HepG2 (cell line): ENCODE results near the gene EEF1A2. TPM values are rescaled to one million over a fixed set of nuclear protein-coding genes. Genes with fewer than 3 reads are reported as not detected.

Experiments
- BRF2 ChIP-seq: sonication (generic); formaldehyde crosslinking; IDR thresholded peaks from 2 replicates; pipeline ENCODE4 v1.8.1; 2022; ENCODE audit warnings: mild to moderate bottlenecking, missing genetic modification reagents
- CEBPG ChIP-seq: IDR thresholded peaks from 2 replicates; pipeline ENCODE4 v1.6.1; 2016
- FOXC1 ChIP-seq: sonication (generic); formaldehyde crosslinking; IDR thresholded peaks from 2 replicates; pipeline ENCODE4 v1.8.0; 2022; ENCODE audit warnings: mild to moderate bottlenecking, missing genetic modification reagents, borderline replicate concordance
- HDAC1 ChIP-seq: sonication (generic); formaldehyde crosslinking; IDR thresholded peaks from 2 replicates; pipeline ENCODE4 v1.5.1; 2020; ENCODE audit warnings: mild to moderate bottlenecking, missing genetic modification reagents
- NFKB2 ChIP-seq: sonication (generic); formaldehyde crosslinking; IDR thresholded peaks from 2 replicates; pipeline ENCODE4 v1.4.0; 2020; ENCODE audit warnings: missing genetic modification reagents, borderline replicate concordance
- REXO4 ChIP-seq: sonication (generic); formaldehyde crosslinking; IDR thresholded peaks from 2 replicates; pipeline ENCODE4 v1.8.0; 2022; ENCODE audit warnings: missing genetic modification reagents, mild to moderate bottlenecking, borderline replicate concordance
- RNF2 ChIP-seq: fragments of 450-650 bp; conservative IDR thresholded peaks from 2 replicates; pipeline ENCODE4 v1.6.1; 2016; ENCODE audit warnings: low read depth
- ZFY ChIP-seq: sonication (generic); formaldehyde crosslinking; IDR thresholded peaks from 2 replicates; pipeline ENCODE4 v1.4.0; 2020; ENCODE audit warnings: missing genetic modification reagents
- ZNF225 ChIP-seq: sonication (generic); formaldehyde crosslinking; IDR thresholded peaks from 2 replicates; pipeline ENCODE4 v1.4.0; 2020; ENCODE audit warnings: mild to moderate bottlenecking, missing genetic modification reagents
- ZNF280D ChIP-seq: sonication (generic); formaldehyde crosslinking; IDR thresholded peaks from 2 replicates; pipeline ENCODE4 v1.5.1; 2020; ENCODE audit warnings: mild to moderate bottlenecking, missing genetic modification reagents
- ZNF501 ChIP-seq: sonication (generic); formaldehyde crosslinking; IDR thresholded peaks from 2 replicates; pipeline ENCODE4 v1.5.1; 2020; ENCODE audit warnings: mild to moderate bottlenecking, moderate library complexity, missing genetic modification reagents
- ZNF552 ChIP-seq: sonication (generic); formaldehyde crosslinking; IDR thresholded peaks from 2 replicates; pipeline ENCODE4 v1.9.0; 2022; ENCODE audit warnings: missing genetic modification reagents, mild to moderate bottlenecking, borderline replicate concordance
- ZNF710 ChIP-seq: sonication (generic); formaldehyde crosslinking; IDR thresholded peaks from 2 replicates; pipeline ENCODE4 v1.5.0; 2020; ENCODE audit warnings: mild to moderate bottlenecking, missing genetic modification reagents, borderline replicate concordance
- polyA plus RNA-seq, 8 experiments: library from polyadenylated mRNA; depleted of rRNA in 3 of 8; stranded (reverse) in 7 of 8; unstranded in 1 of 8; fragments of >200 nt; fragmentation: Illumina TruSeq in 4 of 8; extraction: Trizol in 4 of 8; gene quantifications; 2 replicates each; pipeline versions ENCODE4 v1.2.1 to v1.2.3, GENCODE V29; 2011 to 2016; ENCODE audit warnings: low read depth in 4 of 8, missing spikeins in 1 of 8, mixed read lengths in 1 of 8; ENCODE audit not compliant: insufficient read depth in 1 of 8
- total RNA-seq, 5 experiments: library from RNA; depleted of rRNA; stranded (reverse); fragments of >200 nt; fragmentation: Illumina TruSeq; extraction: Trizol; gene quantifications; 2 replicates each; pipeline ENCODE4 v1.2.3, GENCODE V29; 2016; ENCODE audit warnings: low read depth in 1 of 5
- TF ChIP-seq, protein P1 (sequence below): IDR thresholded peaks from 2 replicates; pipeline ENCODE4 v1.6.1; 2016; ENCODE audit warnings: mild to moderate bottlenecking
- TF ChIP-seq, protein P2 (sequence below): sonication (generic); formaldehyde crosslinking; IDR thresholded peaks from 2 replicates; pipeline ENCODE4 v1.4.0; 2020; ENCODE audit warnings: mild to moderate bottlenecking, missing genetic modification reagents
- TF ChIP-seq, protein P3 (sequence below): sonication (generic); formaldehyde crosslinking; IDR thresholded peaks from 2 replicates; pipeline ENCODE4 v1.5.1; 2020; ENCODE audit warnings: missing genetic modification reagents, mild to moderate bottlenecking, borderline replicate concordance

The EEF1A2 gene
- total and polyA plus RNA-seq, 2 of the 13 experiments (the other 11 are each of a cell fraction or from before 2014, with no cell fraction given), result 0.44 to 0.87 TPM

DNA sequence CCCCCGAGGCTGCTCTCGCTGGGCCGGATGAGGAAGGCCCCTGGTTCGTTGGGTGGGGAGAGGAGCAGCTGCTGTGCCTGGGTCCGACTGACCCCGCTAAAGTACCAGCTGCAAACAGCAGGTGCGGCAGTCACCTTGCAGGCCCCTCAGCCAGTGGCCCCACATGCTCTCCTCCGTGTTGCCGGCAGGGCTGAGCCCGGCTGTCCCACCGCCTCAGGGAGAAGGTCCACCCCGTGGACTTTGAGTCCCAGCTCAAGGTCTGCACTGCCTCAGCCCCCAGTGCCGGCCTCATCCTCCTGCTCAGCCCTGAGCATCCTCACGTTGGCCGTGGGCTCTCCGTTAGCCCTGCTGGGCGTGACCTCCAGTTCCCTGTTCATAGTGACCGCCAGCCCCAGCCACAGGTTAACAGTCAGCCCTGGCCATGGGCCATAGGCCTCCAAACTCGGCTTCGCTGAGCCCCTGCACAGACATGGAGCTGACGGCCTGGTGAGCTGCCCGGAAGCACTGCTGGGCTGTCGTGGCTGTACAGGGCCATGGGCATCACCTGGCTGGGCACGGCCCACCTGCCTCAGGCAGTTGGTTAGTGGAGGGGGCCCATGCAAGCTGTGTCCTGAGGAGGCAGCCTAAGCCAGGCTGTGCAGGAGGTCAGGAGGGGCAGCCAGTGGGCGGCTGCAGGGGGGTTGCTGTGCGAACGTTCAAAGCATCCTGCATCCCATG is 45.5 kb upstream of the EEF1A2 start (continued):
- TF ChIP-seq, protein P1, sequence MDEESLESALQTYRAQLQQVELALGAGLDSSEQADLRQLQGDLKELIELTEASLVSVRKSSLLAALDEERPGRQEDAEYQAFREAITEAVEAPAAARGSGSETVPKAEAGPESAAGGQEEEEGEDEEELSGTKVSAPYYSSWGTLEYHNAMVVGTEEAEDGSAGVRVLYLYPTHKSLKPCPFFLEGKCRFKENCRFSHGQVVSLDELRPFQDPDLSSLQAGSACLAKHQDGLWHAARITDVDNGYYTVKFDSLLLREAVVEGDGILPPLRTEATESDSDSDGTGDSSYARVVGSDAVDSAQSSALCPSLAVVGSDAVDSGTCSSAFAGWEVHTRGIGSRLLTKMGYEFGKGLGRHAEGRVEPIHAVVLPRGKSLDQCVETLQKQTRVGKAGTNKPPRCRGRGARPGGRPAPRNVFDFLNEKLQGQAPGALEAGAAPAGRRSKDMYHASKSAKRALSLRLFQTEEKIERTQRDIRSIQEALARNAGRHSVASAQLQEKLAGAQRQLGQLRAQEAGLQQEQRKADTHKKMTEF (CRISPR knock-in tag), result peak; percentile 42; the same call in 1 of the 2 replicates
- TF ChIP-seq HDAC1 (CRISPR knock-in tag), result peak; percentile 81
- TF ChIP-seq NFKB2 (CRISPR knock-in tag), result no peak; the same call in 1 of the 2 replicates
- TF ChIP-seq CEBPG, result no peak
- no peak for TF ChIP-seq ZNF710
- 0 out of 2 replicates have a peak, but pooled peaks have one; percentile 24 for TF ChIP-seq RNF2
- peak; percentile 47; the same call in 1 of the 2 replicates for TF ChIP-seq ZNF225 (CRISPR knock-in tag)
- TF ChIP-seq, protein P2, sequence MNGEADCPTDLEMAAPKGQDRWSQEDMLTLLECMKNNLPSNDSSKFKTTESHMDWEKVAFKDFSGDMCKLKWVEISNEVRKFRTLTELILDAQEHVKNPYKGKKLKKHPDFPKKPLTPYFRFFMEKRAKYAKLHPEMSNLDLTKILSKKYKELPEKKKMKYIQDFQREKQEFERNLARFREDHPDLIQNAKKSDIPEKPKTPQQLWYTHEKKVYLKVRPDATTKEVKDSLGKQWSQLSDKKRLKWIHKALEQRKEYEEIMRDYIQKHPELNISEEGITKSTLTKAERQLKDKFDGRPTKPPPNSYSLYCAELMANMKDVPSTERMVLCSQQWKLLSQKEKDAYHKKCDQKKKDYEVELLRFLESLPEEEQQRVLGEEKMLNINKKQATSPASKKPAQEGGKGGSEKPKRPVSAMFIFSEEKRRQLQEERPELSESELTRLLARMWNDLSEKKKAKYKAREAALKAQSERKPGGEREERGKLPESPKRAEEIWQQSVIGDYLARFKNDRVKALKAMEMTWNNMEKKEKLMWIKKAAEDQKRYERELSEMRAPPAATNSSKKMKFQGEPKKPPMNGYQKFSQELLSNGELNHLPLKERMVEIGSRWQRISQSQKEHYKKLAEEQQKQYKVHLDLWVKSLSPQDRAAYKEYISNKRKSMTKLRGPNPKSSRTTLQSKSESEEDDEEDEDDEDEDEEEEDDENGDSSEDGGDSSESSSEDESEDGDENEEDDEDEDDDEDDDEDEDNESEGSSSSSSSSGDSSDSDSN (CRISPR knock-in tag), result peak; percentile 56
- peak; percentile 25; the same call in 1 of the 2 replicates for TF ChIP-seq ZFY (CRISPR knock-in tag)
- TF ChIP-seq FOXC1 (CRISPR knock-in tag), result peak; percentile 64; the same call in 1 of the 2 replicates
- TF ChIP-seq BRF2 (CRISPR knock-in tag), result no peak
- TF ChIP-seq ZNF501 (CRISPR knock-in tag), result peak; percentile 76
- TF ChIP-seq REXO4 (CRISPR knock-in tag), result no peak
- TF ChIP-seq, protein P3, sequence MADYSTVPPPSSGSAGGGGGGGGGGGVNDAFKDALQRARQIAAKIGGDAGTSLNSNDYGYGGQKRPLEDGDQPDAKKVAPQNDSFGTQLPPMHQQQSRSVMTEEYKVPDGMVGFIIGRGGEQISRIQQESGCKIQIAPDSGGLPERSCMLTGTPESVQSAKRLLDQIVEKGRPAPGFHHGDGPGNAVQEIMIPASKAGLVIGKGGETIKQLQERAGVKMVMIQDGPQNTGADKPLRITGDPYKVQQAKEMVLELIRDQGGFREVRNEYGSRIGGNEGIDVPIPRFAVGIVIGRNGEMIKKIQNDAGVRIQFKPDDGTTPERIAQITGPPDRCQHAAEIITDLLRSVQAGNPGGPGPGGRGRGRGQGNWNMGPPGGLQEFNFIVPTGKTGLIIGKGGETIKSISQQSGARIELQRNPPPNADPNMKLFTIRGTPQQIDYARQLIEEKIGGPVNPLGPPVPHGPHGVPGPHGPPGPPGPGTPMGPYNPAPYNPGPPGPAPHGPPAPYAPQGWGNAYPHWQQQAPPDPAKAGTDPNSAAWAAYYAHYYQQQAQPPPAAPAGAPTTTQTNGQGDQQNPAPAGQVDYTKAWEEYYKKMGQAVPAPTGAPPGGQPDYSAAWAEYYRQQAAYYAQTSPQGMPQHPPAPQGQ (CRISPR knock-in tag), result no peak
- TF ChIP-seq ZNF552 (CRISPR knock-in tag), result no peak
- no peak for TF ChIP-seq ZNF280D
